Ureter (tissue), 1 donor: ENCODE measurements around the gene NKAIN2. TPM values are rescaled to one million over a fixed set of nuclear protein-coding genes. Genes with fewer than 3 reads are reported as not detected.
"Not testable (repeated sequence)": the region's sequence is repeated elsewhere in the genome, so short reads cannot be mapped to it uniquely, and the experiment has no call there.

Source experiments
- DNase-seq: peaks from one replicate; pipeline ENCODE4 v3.0.0-alpha.2; 2020; ENCODE audit warnings: low spot score
- total RNA-seq: library from RNA; stranded (reverse); gene quantifications from one replicate; pipeline ENCODE4 v1.2.4, GENCODE V29; 2023
- donor health status: DM: yes; HTN: yes; CAD: no.

Gene NKAIN2
- total RNA-seq, 1 donor from 2014 or later: 0.73 TPM

- DNase-seq: no peak
Observed at GRCh38 chr6:123895346-123895745, 91.7 kb downstream of the NKAIN2 start.

DNA sequence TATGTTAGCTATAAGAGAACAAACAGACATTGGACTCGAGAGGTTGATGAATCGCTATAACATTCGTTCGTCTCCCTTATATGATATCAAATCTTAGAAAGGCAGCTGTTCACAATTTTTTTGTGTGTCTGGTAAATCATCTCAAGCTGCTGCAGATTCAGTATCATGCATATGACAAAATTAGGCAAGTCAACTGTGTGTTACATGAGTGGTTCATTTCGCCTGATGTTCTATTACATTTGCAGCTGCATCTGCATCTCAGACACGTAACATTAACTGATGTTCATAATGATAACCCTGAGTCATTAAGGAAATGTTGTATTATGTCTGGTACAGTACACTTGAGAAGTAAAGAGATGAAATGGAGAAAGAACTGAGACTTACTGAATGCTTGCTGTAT is 92.1 kb downstream of the NKAIN2 start:
- no peak for DNase-seq

- DNase-seq: no peak
Observed at GRCh38 chr6:123896869-123897268, 93.2 kb downstream of the NKAIN2 start.

DNA sequence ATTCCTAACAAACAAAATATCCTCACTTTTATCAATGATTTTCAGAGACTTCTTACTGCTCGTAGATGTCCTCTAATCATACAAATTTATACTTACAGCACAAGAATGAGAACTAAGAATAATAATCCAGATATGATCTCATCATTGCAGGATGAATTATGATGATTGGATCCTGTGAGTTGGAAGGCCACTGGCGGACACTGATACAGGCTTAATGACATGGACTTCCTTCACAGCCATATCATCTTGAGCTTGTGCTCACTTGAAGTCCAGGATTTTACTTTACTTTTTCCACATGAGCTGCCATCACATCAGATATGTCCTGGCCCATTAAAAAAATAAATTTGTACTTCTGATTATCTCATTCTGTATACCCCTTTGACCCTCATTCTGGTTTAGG is 94.3 kb downstream of the NKAIN2 start:
- DNase-seq: no peak

GRCh38 chr6:123898665-123899064 is 95.0 kb downstream of the NKAIN2 start:
- DNase-seq: no peak

- no peak for DNase-seq
Observed at GRCh38 chr6:123899745-123900144, 96.1 kb downstream of the NKAIN2 start.

DNA sequence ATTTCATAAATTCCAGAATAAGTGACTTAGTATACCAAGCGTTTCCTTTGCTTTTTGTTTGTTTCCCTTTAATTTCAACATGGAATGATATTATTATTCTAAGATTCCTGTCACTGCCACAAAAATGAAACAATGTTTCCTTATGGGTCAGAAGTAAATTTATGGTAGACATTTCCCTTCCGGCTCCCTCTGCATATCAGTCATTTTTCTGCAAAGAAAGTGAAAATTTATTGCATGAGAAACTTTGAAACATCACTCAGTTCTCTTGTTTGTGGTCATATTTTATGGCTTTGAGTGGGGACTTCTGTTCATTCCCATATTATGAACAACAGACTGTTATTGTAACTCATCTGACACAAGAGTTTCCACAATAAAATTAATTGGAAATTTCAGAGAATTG is 97.8 kb downstream of the NKAIN2 start:
- DNase-seq: no peak

GRCh38 chr6:123902738-123903313 is 99.2 kb downstream of the NKAIN2 start:
- no peak for DNase-seq

DNA sequence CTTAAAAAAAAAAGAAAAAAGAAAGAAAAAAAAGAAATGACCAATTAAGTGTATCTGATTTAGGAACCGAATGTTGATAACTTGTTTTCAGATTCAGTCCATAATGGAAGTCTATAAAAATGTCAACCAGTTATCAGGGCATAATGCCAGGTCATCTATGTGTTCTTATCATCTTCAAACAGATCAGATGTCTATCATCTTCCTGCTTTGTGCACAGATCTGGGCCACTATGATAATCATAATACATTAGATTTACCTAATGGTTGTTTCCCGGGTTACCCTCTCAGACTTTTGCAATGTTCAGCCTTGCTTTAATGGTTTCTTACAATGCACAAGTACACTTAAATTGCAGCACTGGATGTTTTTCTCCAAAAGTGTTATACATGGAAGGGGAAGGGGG is 100.6 kb downstream of the NKAIN2 start:
- no peak for DNase-seq

DNA sequence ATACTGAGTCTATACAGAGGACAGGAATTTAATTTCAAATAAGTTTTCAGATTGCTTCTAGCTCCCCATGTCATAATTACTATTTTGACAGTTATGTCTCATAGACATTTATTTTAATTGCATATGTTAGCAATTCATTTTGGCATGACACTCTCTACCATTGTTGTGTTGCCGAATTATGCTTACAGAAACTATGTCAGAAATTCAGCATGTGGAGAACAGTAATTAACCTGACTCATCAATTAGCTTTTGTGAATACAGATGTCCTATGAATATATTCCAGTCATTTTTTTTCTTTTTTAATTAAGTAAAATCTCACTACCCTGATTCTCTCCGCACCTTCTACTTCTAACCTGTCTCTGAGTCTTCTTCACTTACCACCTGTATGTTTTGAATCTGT is 105.1 kb downstream of the NKAIN2 start:
- no peak for DNase-seq

GRCh38 chr6:123909989-123910388 is 106.3 kb downstream of the NKAIN2 start:
- DNase-seq: no peak

GRCh38 chr6:123913863-123914262 is 110.2 kb downstream of the NKAIN2 start:
- no peak for DNase-seq

GRCh38 chr6:123923379-123923778 is 119.7 kb downstream of the NKAIN2 start:
- DNase-seq: not testable (repeated sequence)

GRCh38 chr6:123925350-123925749 is 121.7 kb downstream of the NKAIN2 start:
- DNase-seq: no peak

DNA sequence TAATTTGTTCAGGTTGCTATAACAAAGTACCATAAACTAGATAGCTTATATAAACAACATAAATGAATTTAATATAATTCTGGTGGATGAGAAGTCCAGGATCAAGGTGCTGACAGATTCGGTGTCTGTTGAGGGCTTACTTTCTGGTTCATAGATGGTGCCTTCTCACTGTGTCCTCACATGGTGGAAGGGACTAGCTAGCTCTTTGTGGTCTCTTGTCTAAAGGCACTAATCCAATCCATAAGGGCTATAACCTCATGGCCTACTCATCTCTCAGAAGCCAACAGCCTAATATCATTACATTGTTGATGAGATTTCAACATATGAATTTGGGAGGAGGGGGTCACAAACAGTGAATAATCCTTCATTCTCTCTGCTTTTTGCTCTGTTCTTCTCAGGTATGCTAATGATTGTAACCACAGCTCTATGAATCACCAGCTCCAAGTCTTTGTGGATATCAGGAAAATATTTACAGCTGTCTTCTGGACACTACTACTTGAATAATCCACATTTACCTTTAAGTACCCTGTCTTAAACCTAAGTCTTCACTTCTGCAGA is 122.3 kb downstream of the NKAIN2 start:
- DNase-seq: no peak

GRCh38 chr6:123928529-123928928 is 124.9 kb downstream of the NKAIN2 start:
- no peak for DNase-seq

DNA sequence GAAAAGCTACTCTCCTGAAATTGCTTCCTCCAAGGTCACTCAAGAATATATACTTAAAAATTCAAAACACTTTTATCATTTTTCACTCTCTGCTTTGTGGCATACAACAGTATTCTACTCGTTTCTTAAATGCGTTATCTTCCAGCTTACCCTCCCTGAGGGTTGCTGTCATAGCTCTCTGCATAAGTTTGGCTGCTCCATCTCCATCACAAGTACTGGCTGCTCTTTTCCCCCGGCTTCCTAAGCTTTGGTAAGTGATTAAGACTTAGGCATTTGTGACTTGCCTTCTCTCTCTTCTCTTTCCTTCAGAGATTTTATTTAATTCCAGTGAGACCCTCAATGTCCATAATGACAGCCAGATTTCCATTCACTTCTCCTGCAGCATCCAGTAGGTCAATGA is 128.3 kb downstream of the NKAIN2 start:
- DNase-seq: no peak

- no peak for DNase-seq
Observed at GRCh38 chr6:123940551-123940950, 136.9 kb downstream of the NKAIN2 start.

- no peak for DNase-seq
Observed at GRCh38 chr6:123941855-123942254, 138.2 kb downstream of the NKAIN2 start.

DNA sequence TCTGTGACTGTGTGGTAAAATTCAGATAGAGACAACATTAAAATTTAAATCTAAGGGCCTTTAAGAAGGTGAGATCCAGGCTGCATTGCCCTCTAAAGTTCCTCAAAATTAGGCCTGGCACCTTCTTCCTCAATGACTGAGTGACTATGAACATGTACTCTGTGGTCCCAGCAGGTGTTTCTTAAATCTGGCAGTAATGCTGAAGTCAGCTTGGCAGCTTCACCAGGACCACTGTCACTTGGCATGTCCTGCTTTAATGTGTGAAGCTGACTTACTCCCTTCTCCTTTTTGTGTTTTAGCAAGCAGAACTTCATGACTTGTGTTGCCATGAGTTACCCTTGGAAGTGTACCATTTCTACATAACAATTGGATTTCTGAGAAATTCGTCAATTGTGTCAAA is 141.7 kb downstream of the NKAIN2 start:
- DNase-seq: no peak

DNA sequence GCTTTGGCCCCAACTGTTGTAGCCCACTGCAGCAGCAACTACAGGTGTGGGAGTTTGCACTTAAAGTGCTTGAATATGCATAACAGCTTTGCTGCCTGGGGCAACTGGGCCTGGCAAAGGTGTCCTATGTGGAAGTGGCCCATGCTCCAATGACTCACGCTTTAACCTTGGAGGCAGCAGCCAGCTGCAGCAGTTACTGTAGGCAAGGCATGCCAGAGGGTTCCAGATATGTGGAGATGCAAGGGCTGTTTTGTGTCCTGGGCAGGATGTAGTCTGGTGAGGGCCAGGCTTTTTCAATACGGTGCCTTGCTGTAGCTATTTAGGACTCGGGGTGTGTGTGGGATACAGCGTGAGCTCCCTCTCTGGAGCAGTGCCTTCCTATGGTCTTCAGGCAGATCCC is 150.3 kb downstream of the NKAIN2 start:
- DNase-seq: no peak

DNA sequence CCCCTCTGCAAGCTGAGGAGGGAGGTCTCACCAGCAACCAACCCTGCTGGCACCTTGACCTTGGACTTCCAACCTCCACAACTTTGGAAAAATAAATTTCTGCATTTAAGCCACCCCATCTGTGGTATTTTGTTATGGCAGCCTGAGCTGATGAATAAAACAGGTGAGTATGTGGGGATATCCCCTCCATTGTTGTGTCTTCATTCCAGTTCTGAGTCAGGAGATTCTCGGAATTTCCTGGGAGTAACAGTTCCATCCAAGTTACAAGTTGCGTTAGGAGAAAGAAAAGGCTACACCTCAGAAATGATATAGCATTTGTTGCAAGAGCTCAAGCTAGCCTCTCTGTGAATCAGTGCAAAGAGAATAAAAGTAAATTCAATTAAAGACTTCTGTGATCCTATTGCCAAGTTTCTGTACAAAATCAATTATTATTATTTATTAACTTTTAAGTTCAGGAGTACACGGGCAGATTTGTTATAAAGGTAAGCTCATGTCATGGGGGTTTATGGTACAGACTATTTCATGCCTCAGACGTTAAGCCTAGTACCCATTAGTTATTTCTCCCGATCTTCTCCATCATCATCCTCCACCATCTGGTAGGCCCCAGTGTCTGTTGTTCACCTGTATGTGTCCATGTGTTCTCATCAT is 153.0 kb downstream of the NKAIN2 start:
- DNase-seq: no peak

DNA sequence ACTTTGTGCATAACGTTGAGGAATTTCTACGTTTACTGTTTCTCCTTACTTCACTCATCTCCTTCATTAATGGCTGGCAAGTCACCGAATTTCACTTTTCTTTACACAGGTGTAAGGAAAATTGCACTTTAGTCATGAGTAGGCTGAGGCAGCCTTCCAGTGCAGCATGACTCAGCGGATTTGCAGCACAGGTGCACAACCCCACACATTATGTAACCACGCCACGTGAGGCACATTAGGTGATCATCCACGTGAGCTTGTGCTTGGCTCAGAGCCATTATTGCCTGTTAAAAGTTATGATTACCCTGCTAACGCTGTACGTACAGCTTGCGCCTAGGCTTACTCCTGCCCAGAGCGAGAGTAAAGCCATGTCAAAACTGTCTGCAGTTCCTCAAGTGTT is 158.8 kb downstream of the NKAIN2 start:
- DNase-seq: no peak

DNA sequence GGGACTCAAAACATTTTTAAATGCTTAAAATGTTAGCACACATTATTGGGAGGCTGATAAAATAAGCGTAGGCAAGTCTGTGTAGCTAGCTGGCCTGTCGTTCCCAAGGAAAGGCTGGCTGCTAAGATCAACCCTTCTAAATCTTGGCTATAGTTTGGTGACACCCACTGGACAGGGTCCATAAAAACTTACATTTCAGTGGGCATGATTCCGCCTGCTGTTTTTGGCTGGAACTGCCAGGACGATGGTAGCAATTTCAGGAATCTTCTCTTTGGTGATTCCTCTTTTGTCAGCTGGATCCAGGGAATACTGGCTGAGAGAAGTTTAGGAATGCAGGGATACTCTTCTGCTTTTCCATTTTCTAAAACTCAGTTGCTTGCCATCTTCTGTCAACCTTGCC is 162.2 kb downstream of the NKAIN2 start:
- DNase-seq: no peak
